ENCODE measurements around the gene BMPR1B. TPM values are rescaled to one million over a fixed set of nuclear protein-coding genes. Genes with fewer than 3 reads are reported as not detected.
"Not testable (repeated sequence)": the region's sequence is repeated elsewhere in the genome, so short reads cannot be mapped to it uniquely, and the experiment has no call there.

The BMPR1B gene
- polyA plus RNA-seq, 6 donors from 2014 or later: not detected

GRCh38 chr4:95158045-95158444 is 400.3 kb downstream of the BMPR1B start:
- Mint-ChIP-seq H3K36me3 (no peaks in the 10 kb centered on the region), H3K27me3 (peaks cover 0 to 12% (median 0%) of the 10 kb centered on the region in 3 donors), H3K9me3 (no peaks in the 10 kb centered on the region), H3K27ac (peak overlapping the region in 1 of 6 donors; percentile 42), H3K4me1 (no peaks in the 10 kb centered on the region), H3K4me3 (no peak overlapping the region)
- DNase-seq: no peak
- no peak for ATAC-seq (ENCODE audit: low read depth in 2 of 2)

- Mint-ChIP-seq H3K4me3 (peak overlapping the region in 1 of 8 donors; percentile 59), H3K27me3 (peaks cover 0 to 14% (median 0%) of the 10 kb centered on the region in 3 donors), H3K36me3 (no peaks in the 10 kb centered on the region), H3K4me1 (no peaks in the 10 kb centered on the region), H3K9me3 (no peaks in the 10 kb centered on the region), H3K27ac (no peak overlapping the region)
- DNase-seq (no peak), ATAC-seq (ENCODE audit: low read depth in 2 of 2) (no peak)
Observed at GRCh38 chr4:95158626-95159025, 400.9 kb downstream of the BMPR1B start.

GRCh38 chr4:95159384-95159783 is 401.6 kb downstream of the BMPR1B start:
- no peak overlapping the region for H3K4me3 Mint-ChIP-seq
- H3K36me3 Mint-ChIP-seq: no peaks in the 10 kb centered on the region
- H3K4me1 Mint-ChIP-seq: no peaks in the 10 kb centered on the region
- ATAC-seq (ENCODE audit: low read depth in 2 of 2): no peak
- H3K27ac Mint-ChIP-seq: peak overlapping the region in 1 of 6 donors; percentile 66
- H3K27me3 Mint-ChIP-seq: peaks cover 0 to 14% (median 0%) of the 10 kb centered on the region in 3 donors
- no peaks in the 10 kb centered on the region for H3K9me3 Mint-ChIP-seq
- no peak for DNase-seq

- Mint-ChIP-seq H3K36me3 (no peaks in the 10 kb centered on the region), H3K27ac (no peak overlapping the region), H3K9me3 (no peaks in the 10 kb centered on the region), H3K4me1 (no peaks in the 10 kb centered on the region), H3K27me3 (peaks cover 0 to 16% (median 0%) of the 10 kb centered on the region in 3 donors), H3K4me3 (no peak overlapping the region)
- ATAC-seq (ENCODE audit: low read depth in 2 of 2) (no peak), DNase-seq (no peak)
Observed at GRCh38 chr4:95161781-95162469, 404.2 kb downstream of the BMPR1B start.

- H3K27me3 Mint-ChIP-seq: peaks cover 0 to 16% (median 0%) of the 10 kb centered on the region in 3 donors
- peak overlapping the region in 1 of 6 donors; percentile 68 for H3K27ac Mint-ChIP-seq
- H3K4me3 Mint-ChIP-seq: no peak overlapping the region
- ATAC-seq (ENCODE audit: low read depth in 2 of 2): no peak
- no peaks in the 10 kb centered on the region for H3K4me1 Mint-ChIP-seq
- no peaks in the 10 kb centered on the region for H3K9me3 Mint-ChIP-seq
- DNase-seq: no peak
- H3K36me3 Mint-ChIP-seq: no peaks in the 10 kb centered on the region
Observed at GRCh38 chr4:95162867-95163266, 405.1 kb downstream of the BMPR1B start.

GRCh38 chr4:95165926-95166524 is 408.3 kb downstream of the BMPR1B start:
- Mint-ChIP-seq H3K27me3 (peaks cover 0 to 8% (median 0%) of the 10 kb centered on the region in 3 donors), H3K4me1 (no peaks in the 10 kb centered on the region), H3K27ac (no peak overlapping the region), H3K9me3 (no peaks in the 10 kb centered on the region), H3K4me3 (no peak overlapping the region), H3K36me3 (no peaks in the 10 kb centered on the region)
- peak in 1 of 2 donors; percentile 40 for ATAC-seq (ENCODE audit: low read depth in 2 of 2)
- peak; percentile 28 for DNase-seq

- Mint-ChIP-seq H3K4me3 (no peak overlapping the region), H3K27ac (no peak overlapping the region), H3K4me1 (no peaks in the 10 kb centered on the region), H3K9me3 (no peaks in the 10 kb centered on the region), H3K27me3 (peaks cover 0 to 7% (median 0%) of the 10 kb centered on the region in 3 donors), H3K36me3 (no peaks in the 10 kb centered on the region)
- ATAC-seq (ENCODE audit: low read depth in 2 of 2) (no peak), DNase-seq (no peak)
Observed at GRCh38 chr4:95167805-95168204, 410.1 kb downstream of the BMPR1B start.

GRCh38 chr4:95170176-95170575 is 412.4 kb downstream of the BMPR1B start:
- no peaks in the 10 kb centered on the region for H3K4me1 Mint-ChIP-seq
- H3K9me3 Mint-ChIP-seq: no peaks in the 10 kb centered on the region
- H3K27ac Mint-ChIP-seq: no peak overlapping the region
- ATAC-seq (ENCODE audit: low read depth in 2 of 2) (no peak), DNase-seq (no peak)
- peaks cover 0 to 3% (median 0%) of the 10 kb centered on the region in 3 donors for H3K27me3 Mint-ChIP-seq
- H3K4me3 Mint-ChIP-seq: no peak overlapping the region
- H3K36me3 Mint-ChIP-seq: no peaks in the 10 kb centered on the region

- not testable (repeated sequence) for H3K4me1 Mint-ChIP-seq; H3K36me3 Mint-ChIP-seq; H3K9me3 Mint-ChIP-seq; H3K27ac Mint-ChIP-seq; ATAC-seq (ENCODE audit: low read depth in 2 of 2); H3K4me3 Mint-ChIP-seq; DNase-seq; H3K27me3 Mint-ChIP-seq
Observed at GRCh38 chr4:95171377-95171776, 413.6 kb downstream of the BMPR1B start.

GRCh38 chr4:95178938-95179337 is 421.2 kb downstream of the BMPR1B start:
- DNase-seq: no peak
- no peak overlapping the region for H3K4me3 Mint-ChIP-seq
- peaks cover 0 to 13% (median 4%) of the 10 kb centered on the region in 7 donors for H3K9me3 Mint-ChIP-seq
- H3K27me3 Mint-ChIP-seq: peaks cover 0 to 10% (median 6%) of the 10 kb centered on the region in 3 donors
- H3K27ac Mint-ChIP-seq: no peak overlapping the region
- H3K36me3 Mint-ChIP-seq: peaks cover 0 to 7% of the 10 kb centered on the region in 2 donors
- no peaks in the 10 kb centered on the region for H3K4me1 Mint-ChIP-seq
- ATAC-seq (ENCODE audit: low read depth in 2 of 2): no peak

GRCh38 chr4:95180531-95181242 is 422.9 kb downstream of the BMPR1B start:
- Mint-ChIP-seq H3K36me3 (peaks cover 0 to 7% of the 10 kb centered on the region in 2 donors), H3K27me3 (peaks cover 0 to 10% (median 6%) of the 10 kb centered on the region in 3 donors), H3K4me3 (no peak overlapping the region), H3K9me3 (peaks cover 0 to 13% (median 4%) of the 10 kb centered on the region in 7 donors), H3K27ac (no peak overlapping the region), H3K4me1 (no peaks in the 10 kb centered on the region)
- ATAC-seq (ENCODE audit: low read depth in 2 of 2): no peak
- DNase-seq: no peak

- Mint-ChIP-seq H3K27ac (no peak overlapping the region), H3K4me1 (no peaks in the 10 kb centered on the region), H3K9me3 (peaks cover 0 to 13% (median 4%) of the 10 kb centered on the region in 7 donors), H3K4me3 (no peak overlapping the region), H3K36me3 (peaks cover 0 to 7% of the 10 kb centered on the region in 2 donors), H3K27me3 (peaks cover 0 to 10% (median 6%) of the 10 kb centered on the region in 3 donors)
- no peak for DNase-seq
- ATAC-seq (ENCODE audit: low read depth in 2 of 2): no peak
Observed at GRCh38 chr4:95181243-95181995, 423.7 kb downstream of the BMPR1B start.

GRCh38 chr4:95181996-95182306 is 424.2 kb downstream of the BMPR1B start:
- no peak overlapping the region for H3K27ac Mint-ChIP-seq

More at GRCh38 chr4:95181996-95182306, 424.2 kb downstream of the BMPR1B start:
- peaks cover 0 to 12% (median 4%) of the 10 kb centered on the region in 7 donors for H3K9me3 Mint-ChIP-seq
- no peaks in the 10 kb centered on the region for H3K4me1 Mint-ChIP-seq
- H3K4me3 Mint-ChIP-seq: no peak overlapping the region
- H3K27me3 Mint-ChIP-seq: peaks cover 0 to 8% (median 6%) of the 10 kb centered on the region in 3 donors
- DNase-seq (no peak), ATAC-seq (ENCODE audit: low read depth in 2 of 2) (no peak)
- peaks cover 0 to 7% of the 10 kb centered on the region in 2 donors for H3K36me3 Mint-ChIP-seq

Measured in naive B cell (primary cell).